ENCODE data around the gene GDF10.
A peak's percentile ranks its signal among the peaks of the same experiment; 100 is the strongest.

The GDF10 gene

DNA sequence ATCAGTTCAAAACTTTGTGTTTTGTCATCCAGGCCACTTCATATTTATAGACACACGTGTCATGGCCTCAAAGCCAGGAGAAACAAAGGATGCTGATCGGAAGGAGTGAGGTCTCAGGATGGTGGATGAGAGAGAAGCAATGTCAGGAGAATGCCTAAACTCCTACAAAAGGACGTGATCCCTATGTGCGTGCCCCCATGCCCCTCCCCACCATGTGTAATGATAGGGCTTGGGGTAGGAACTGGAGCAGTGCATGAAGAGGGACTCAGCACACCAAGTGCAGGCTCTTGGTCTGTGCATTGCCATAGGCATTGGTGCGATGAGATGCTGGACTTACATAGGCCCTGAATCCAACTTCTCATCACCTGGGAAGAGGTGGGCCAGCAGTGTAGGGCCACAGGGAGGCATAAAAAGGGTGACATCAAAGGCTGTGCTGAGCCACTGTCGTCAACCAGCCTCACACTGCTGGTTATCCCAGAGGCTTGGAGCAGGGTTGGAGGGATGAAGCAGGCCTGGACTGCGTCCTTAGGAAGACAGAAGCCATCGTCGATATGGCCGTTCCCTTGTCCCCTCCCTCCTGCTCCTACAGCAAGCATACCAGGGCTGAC is 46.9 kb upstream of the GDF10 start:
- H3K4me1 ChIP-seq (ENCODE audit: control insufficient read depth, insufficient read depth, low read length), result no peaks in the 10 kb centered on the region
- TF ChIP-seq, protein P1, sequence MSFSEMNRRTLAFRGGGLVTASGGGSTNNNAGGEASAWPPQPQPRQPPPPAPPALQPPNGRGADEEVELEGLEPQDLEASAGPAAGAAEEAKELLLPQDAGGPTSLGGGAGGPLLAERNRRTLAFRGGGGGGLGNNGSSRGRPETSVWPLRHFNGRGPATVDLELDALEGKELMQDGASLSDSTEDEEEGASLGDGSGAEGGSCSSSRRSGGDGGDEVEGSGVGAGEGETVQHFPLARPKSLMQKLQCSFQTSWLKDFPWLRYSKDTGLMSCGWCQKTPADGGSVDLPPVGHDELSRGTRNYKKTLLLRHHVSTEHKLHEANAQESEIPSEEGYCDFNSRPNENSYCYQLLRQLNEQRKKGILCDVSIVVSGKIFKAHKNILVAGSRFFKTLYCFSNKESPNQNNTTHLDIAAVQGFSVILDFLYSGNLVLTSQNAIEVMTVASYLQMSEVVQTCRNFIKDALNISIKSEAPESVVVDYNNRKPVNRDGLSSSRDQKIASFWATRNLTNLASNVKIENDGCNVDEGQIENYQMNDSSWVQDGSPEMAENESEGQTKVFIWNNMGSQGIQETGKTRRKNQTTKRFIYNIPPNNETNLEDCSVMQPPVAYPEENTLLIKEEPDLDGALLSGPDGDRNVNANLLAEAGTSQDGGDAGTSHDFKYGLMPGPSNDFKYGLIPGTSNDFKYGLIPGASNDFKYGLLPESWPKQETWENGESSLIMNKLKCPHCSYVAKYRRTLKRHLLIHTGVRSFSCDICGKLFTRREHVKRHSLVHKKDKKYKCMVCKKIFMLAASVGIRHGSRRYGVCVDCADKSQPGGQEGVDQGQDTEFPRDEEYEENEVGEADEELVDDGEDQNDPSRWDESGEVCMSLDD (tag by site-specific recombination; IDR thresholded peaks at IDR 0.05), result no peak
- TF ChIP-seq ZNF658 (tag by site-specific recombination; IDR thresholded peaks at IDR 0.05) (no peak), ZNF121 (tag by site-specific recombination; IDR thresholded peaks at IDR 0.05) (no peak), ZNF221 (tag by site-specific recombination; IDR thresholded peaks at IDR 0.05; ENCODE audit: borderline replicate concordance) (no peak), ZNF155 (tag by site-specific recombination; IDR thresholded peaks at IDR 0.05) (no peak), ZNF433 (tag by site-specific recombination; IDR thresholded peaks at IDR 0.05; ENCODE audit: low read depth) (no peak), KLF7 (tag by site-specific recombination; IDR thresholded peaks at IDR 0.05; ENCODE audit: borderline replicate concordance) (no peak), ZBTB1 (tag by site-specific recombination; IDR thresholded peaks at IDR 0.05) (no peak), KLF16 (tag by site-specific recombination; IDR thresholded peaks at IDR 0.05) (no peak), ZXDB (tag by site-specific recombination; IDR thresholded peaks at IDR 0.05) (no peak), ZNF530 (tag by site-specific recombination; IDR thresholded peaks at IDR 0.05; ENCODE audit: low read depth) (no peak), ZNF350 (tag by site-specific recombination; IDR thresholded peaks at IDR 0.05) (no peak)
- TF ChIP-seq, protein P2, sequence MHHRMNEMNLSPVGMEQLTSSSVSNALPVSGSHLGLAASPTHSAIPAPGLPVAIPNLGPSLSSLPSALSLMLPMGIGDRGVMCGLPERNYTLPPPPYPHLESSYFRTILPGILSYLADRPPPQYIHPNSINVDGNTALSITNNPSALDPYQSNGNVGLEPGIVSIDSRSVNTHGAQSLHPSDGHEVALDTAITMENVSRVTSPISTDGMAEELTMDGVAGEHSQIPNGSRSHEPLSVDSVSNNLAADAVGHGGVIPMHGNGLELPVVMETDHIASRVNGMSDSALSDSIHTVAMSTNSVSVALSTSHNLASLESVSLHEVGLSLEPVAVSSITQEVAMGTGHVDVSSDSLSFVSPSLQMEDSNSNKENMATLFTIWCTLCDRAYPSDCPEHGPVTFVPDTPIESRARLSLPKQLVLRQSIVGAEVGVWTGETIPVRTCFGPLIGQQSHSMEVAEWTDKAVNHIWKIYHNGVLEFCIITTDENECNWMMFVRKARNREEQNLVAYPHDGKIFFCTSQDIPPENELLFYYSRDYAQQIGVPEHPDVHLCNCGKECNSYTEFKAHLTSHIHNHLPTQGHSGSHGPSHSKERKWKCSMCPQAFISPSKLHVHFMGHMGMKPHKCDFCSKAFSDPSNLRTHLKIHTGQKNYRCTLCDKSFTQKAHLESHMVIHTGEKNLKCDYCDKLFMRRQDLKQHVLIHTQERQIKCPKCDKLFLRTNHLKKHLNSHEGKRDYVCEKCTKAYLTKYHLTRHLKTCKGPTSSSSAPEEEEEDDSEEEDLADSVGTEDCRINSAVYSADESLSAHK (tag by site-specific recombination; IDR thresholded peaks at IDR 0.05), result no peak
- TF ChIP-seq, protein P3, sequence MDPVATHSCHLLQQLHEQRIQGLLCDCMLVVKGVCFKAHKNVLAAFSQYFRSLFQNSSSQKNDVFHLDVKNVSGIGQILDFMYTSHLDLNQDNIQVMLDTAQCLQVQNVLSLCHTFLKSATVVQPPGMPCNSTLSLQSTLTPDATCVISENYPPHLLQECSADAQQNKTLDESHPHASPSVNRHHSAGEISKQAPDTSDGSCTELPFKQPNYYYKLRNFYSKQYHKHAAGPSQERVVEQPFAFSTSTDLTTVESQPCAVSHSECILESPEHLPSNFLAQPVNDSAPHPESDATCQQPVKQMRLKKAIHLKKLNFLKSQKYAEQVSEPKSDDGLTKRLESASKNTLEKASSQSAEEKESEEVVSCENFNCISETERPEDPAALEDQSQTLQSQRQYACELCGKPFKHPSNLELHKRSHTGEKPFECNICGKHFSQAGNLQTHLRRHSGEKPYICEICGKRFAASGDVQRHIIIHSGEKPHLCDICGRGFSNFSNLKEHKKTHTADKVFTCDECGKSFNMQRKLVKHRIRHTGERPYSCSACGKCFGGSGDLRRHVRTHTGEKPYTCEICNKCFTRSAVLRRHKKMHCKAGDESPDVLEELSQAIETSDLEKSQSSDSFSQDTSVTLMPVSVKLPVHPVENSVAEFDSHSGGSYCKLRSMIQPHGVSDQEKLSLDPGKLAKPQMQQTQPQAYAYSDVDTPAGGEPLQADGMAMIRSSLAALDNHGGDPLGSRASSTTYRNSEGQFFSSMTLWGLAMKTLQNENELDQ (tag by site-specific recombination; IDR thresholded peaks at IDR 0.05; ENCODE audit: low read depth), result no peak
- no peak overlapping the region for H3K4me3 ChIP-seq (ENCODE audit: low read depth, low read length)
- H3K36me3 ChIP-seq (ENCODE audit: control insufficient read depth in 2 of 2, insufficient read depth in 1 of 2, low read length in 2 of 2), result no peaks in the 10 kb centered on the region
- no peak overlapping the region for H3K27ac ChIP-seq (ENCODE audit: extremely low read depth, low read depth, low read length)
- ChIA-PET CTCF (no interaction called here), POLR2A (no interaction called here)
- H3K9me3 ChIP-seq (ENCODE audit: control insufficient read depth, insufficient read depth, low read depth, low read length), result no peaks in the 10 kb centered on the region

DNA sequence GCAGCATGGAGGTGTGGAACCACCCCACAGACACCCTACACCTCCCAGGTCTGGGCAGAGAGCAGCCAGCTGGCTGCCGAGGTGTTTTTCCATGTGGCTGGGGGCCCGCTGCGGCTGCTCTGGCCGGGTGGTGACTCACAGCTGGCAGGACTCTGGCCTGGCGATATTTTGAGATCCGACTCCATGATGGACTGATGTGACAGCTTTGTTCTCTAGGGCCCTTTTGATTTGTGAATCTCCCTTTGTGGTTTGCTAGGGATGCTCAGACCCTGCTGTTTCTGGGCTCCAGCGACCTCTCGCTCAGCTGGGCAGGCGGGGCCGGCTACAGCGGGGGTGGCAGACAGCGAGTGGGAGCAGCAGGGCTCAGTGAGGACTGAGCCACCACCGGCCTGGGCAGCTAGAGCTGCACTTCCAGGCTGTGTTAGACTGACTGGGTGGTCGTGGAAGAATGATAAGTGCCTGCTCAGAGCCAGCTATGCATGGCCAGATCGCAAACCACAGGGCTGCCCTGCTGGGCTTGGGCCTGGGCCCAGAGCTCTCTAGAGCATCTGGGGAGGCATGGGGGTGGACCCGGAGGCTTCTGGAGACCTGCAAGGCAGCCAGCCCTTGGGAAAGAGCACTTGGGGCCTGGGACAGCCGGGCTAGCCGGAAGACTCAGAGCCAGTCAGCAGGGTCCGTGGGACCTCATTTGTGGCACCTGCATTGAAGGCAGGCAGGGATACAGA is 46.2 kb upstream of the GDF10 start:
- no peak overlapping the region for H3K27ac ChIP-seq (ENCODE audit: extremely low read depth, low read depth, low read length)
- no peaks in the 10 kb centered on the region for H3K36me3 ChIP-seq (ENCODE audit: control insufficient read depth in 2 of 2, insufficient read depth in 1 of 2, low read length in 2 of 2)
- no peaks in the 10 kb centered on the region for H3K4me1 ChIP-seq (ENCODE audit: control insufficient read depth, insufficient read depth, low read length)
- POLR2A ChIA-PET, result no interaction called here
- no peak overlapping the region for H3K4me3 ChIP-seq (ENCODE audit: low read depth, low read length)
- CTCF ChIA-PET, result no interaction called here
- H3K9me3 ChIP-seq (ENCODE audit: control insufficient read depth, insufficient read depth, low read depth, low read length), result no peaks in the 10 kb centered on the region
- TF ChIP-seq ZNF211 (tag by site-specific recombination; IDR thresholded peaks at IDR 0.05; ENCODE audit: low read depth) (no peak), ZIC2 (tag by site-specific recombination; IDR thresholded peaks at IDR 0.05) (peak; percentile 47; the same call in 1 of the 2 replicates), ZNF596 (tag by site-specific recombination; IDR thresholded peaks at IDR 0.05) (no peak), ZNF146 (tag by site-specific recombination; IDR thresholded peaks at IDR 0.05) (no peak), ZNF76 (tag by site-specific recombination; IDR thresholded peaks at IDR 0.05; ENCODE audit: borderline replicate concordance, low read depth) (no peak), ZNF768 (tag by site-specific recombination; IDR thresholded peaks at IDR 0.05) (no peak), KLF1 (tag by site-specific recombination; IDR thresholded peaks at IDR 0.05) (no peak)
- TF ChIP-seq, protein P4, sequence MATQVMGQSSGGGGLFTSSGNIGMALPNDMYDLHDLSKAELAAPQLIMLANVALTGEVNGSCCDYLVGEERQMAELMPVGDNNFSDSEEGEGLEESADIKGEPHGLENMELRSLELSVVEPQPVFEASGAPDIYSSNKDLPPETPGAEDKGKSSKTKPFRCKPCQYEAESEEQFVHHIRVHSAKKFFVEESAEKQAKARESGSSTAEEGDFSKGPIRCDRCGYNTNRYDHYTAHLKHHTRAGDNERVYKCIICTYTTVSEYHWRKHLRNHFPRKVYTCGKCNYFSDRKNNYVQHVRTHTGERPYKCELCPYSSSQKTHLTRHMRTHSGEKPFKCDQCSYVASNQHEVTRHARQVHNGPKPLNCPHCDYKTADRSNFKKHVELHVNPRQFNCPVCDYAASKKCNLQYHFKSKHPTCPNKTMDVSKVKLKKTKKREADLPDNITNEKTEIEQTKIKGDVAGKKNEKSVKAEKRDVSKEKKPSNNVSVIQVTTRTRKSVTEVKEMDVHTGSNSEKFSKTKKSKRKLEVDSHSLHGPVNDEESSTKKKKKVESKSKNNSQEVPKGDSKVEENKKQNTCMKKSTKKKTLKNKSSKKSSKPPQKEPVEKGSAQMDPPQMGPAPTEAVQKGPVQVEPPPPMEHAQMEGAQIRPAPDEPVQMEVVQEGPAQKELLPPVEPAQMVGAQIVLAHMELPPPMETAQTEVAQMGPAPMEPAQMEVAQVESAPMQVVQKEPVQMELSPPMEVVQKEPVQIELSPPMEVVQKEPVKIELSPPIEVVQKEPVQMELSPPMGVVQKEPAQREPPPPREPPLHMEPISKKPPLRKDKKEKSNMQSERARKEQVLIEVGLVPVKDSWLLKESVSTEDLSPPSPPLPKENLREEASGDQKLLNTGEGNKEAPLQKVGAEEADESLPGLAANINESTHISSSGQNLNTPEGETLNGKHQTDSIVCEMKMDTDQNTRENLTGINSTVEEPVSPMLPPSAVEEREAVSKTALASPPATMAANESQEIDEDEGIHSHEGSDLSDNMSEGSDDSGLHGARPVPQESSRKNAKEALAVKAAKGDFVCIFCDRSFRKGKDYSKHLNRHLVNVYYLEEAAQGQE (tag by site-specific recombination; IDR thresholded peaks at IDR 0.05), result no peak
